HPDE6-E6E7 (cell line): ENCODE measurements around the gene SHE.
"Not testable (repeated sequence)": the region's sequence is repeated elsewhere in the genome, so short reads cannot be mapped to it uniquely, and the experiment has no call there.

Experiments used
- DNase-seq: peaks from one replicate; pipeline ENCODE4 v3.0.0; 2011; ENCODE audit warnings: missing footprints; ENCODE audit errors: extremely low spot score

The SHE gene

DNA sequence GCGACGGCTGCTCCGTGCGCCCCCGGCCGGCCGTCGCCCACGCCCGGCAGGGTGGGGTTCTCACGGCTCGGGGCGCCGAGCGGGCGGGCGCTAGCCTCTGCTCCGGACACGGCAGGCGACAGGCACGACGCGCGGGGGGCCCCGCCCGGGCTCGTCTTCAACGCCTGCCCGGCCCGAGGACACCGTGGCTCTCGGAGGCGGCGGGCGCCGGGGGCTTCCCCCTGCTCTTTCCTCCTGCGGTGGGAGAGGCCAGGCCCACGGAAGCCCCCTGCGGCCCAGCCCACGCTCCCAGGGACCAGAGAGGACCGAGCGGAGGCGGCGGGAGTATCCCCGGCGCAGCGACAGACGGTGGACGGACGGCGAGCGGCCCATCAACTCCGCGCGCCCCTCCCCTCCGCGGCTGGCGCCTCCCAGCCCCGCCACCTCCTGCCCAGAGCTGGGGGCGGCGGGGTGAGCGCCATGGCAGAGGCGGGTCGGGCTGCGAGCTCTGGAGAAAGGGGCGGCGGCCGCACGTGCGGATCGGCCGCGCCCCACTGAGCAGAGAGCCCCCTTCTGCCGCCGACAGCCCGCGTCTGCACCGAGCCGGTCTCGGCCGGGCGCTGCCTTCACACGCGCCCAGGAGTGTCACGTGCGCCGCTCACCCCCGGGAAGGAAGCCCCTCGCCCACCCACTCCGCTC is at the start of gene SHE, which contains the start of gene TDRD10:
TSS of gene SHE (minus strand) at position 347 of the 678 bp plus-strand sequence. CDS start 386 bp downstream, outside the sequence.
TSS of gene TDRD10 (plus strand) at position 154 of the 678 bp plus-strand sequence. CDS start 4,685 bp downstream, outside the sequence.
- no peak for DNase-seq

DNA sequence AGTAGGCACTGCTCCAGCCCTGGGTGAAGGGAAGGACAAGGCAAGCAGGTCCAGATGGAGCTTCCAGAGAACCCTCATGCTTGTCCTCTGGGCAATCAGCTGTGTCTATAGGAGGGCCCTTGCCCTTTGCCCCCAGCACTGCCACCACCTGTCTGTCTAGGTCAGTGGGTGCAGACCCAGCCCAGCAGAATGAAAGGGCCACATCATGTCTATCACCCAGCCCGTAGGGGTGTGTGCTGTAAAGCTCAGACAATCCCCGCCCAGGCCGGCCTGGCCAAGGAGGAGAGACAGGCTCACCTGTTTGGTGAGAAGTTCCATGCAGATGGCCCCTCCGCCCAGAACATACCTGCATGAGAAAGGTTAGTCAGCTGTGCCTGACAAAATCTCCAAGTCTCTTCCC is 49.3 kb upstream of the SHE start:
- DNase-seq, result no peak

- no peak for DNase-seq
Measured at GRCh38 chr1:154550657-154551056, 48.4 kb upstream of the SHE start.

- DNase-seq, result no peak
Measured at GRCh38 chr1:154550070-154550469, 47.9 kb upstream of the SHE start.

DNA sequence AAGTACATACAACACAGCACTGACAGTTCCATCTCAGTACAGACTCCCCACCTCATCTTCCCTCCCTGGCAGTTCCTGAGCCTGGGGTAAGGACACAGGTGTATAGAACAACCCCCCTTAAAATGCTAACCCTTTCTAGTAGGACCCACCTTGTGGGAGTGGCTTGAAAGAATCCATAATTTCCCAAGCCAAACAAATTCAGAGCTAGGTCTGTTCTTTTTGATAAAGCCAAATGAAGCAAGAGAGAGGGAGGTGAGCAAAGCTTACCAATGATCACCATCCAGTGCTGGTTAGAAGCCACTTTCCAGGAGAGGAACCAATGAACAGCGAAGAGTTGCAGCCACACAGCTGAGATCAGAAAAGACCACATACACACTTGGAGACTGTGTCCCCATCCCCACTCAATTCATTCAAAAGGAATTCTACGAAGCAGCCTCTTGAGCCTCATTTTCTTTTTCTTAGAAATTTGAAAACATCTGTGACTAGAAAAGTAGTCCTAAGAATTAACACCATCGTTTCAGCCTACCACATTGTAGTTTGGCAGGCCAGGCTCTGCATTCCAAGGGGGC is 47.1 kb upstream of the SHE start:
- DNase-seq, result no peak

DNA sequence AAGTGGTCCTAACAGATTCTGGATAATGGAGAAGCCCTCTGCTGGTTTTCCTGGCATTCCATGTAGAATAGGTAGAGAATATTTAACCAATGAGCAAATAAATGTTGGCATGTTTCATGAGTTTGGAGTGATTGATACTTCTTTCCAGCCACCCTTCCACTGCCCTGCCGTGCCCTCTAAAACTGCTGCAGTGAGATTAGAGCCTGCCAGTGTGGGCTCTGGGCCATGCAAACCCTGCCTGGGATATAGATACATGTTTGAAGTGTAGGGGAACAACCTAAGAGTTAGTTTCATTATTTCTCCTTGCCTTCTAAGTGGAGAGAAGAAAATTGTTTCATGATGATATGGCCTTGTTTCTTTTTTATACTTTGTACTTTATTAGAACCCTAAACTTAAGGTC is 45.8 kb upstream of the SHE start:
- no peak for DNase-seq

GRCh38 chr1:154547105-154547732 is 45.0 kb upstream of the SHE start:
- no peak for DNase-seq

GRCh38 chr1:154546264-154547063 is 44.3 kb upstream of the SHE start:
- DNase-seq, result peak; percentile 61

- no peak for DNase-seq
Measured at GRCh38 chr1:154541231-154541630, 39.0 kb upstream of the SHE start.

DNA sequence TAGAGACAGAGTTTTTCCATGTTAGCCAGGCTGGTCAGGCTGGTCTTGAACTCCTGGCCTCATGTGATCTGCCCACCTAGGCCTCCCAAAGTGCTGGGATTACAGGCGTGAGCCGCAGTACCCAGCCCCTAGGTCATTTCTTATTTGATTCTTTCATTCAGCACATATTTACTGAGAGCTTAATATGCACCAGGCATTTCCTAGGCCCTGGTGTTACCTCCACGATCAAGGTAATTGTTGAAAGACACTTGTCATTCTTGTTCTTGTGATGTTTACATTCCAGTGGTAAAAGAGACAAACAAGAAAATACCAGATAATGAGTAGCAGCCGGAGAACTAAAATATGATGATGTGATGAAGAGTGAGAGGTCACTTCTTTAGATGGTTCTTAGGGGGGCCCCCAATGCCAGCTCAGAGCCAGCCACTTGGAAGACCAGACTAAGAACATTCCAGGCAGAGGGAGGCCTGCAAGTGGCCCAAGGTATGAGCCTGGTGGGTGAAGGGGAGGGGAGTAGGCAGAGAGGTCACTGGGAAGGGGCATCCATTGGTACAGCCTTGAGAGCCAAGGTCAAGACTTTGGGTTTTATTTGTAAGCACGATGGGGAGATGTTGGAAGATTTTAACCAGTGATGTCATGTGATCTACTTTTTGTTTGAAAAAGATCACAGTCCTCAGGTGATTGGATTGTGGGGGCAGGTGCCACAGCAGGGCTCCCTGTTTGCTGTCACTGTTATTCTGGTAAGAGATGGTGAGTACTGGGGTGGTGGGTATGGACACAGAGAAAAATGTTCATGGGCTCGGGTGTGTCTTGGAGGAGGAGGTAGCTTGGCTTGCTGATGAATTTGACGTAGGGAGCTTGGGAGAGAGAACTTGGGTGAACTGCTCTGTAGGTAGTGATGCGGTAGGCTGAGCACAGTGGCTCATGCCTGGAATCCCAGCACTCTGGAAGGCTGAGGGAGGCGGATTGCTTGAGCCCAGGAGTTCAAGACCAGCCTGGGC is 37.6 kb upstream of the SHE start:
- DNase-seq, result no peak

- no peak for DNase-seq
Measured at GRCh38 chr1:154536570-154536969, 34.4 kb upstream of the SHE start.

GRCh38 chr1:154533952-154534844 is 32.0 kb upstream of the SHE start:
- peak; percentile 74 for DNase-seq

GRCh38 chr1:154531950-154532349 is 29.7 kb upstream of the SHE start:
- DNase-seq, result not testable (repeated sequence)

DNA sequence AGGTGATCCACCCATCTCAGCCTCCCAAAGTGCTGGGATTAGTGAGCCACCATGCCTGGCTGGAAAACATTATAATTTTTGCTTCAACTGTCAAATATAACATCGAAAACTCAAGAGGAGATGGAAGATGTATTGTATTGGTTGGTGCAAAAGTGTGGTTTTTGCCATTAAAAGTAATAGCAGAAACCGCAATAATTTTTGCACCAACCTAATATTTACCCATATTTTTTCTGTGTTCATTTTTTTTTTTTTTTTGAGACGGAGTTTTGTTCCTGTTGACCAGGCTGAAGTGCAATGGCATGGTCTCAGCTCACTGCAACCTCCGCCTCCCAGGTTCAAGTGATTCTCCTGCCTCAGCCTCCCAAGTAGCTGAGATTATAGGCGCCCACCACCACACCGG is 27.1 kb upstream of the SHE start:
- no peak for DNase-seq

DNA sequence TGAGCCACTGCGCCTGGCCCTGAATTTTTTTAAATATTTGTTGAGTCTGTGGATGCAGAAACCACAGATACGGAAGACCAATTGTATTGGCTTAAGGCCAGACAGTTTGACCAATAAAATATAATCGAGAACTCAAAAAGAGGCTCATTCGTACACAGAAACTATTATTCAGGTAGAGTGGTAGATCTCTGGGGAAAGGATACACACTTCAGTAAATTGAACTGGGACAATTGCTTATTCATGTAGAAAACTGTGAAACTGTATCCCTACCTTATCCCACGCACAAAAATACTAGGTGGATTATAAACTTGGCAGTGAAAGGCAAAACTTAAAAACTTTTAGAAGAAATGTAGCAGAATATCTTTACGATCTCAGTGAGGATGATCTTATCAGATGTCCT is 25.0 kb upstream of the SHE start:
- DNase-seq, result no peak

DNA sequence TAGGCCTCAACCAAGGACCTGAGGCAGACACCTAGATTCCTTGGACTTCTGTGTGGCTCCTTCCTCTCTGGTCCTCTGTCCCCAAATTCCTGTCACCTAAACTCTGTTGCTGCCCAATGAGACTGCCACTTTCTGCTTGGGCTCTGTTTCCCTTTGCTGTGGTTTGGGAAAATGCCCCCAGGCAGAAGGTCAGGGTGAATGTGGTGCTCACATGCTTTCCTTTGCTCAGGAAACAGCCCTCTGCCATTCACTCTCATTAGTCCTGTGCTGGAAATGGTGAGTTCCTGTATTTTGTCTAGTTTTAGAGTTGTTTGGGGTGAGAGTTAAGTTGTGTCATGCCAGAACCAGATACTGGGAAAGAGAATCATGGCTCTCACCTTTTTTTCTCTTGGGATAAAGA is 22.7 kb upstream of the SHE start:
- DNase-seq, result no peak

DNA sequence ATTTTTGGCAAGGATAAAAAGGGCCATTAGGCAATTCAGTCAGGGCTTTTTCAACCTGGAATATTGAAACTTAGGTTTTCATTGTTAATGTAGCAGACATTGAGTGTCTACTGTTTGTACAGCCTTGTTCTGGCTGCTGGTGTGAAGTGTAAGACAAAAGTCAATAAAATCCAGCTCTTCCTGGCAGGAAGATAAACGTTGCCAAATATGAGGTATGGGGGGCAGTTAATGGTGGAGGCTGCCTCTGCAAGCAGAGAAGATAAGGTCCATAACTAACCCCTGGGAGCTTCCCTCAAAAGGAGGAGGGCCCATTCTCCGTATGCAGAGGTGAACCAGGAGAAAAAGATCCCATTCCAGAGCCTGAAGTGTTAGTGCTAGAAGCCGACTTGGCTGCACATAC is 19.5 kb upstream of the SHE start:
- DNase-seq, result no peak

DNA sequence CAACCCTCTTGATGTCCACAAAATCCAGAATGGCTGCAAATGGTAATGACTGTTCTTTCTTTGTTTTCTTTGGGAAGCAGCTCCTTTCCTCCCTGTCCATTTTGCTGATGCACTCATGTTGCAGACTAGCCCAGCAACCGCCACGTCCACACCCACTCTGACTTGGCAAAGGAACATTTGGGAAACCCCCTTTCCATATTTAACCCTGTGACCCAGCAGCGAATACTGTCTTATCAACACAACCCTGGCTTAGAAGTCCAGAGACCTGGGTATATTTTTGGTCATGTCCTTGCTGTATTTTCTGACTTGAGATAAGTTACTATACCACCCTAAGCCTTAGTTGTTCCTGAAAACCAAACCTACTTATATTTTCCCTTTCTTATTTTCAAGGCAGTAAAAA is 18.1 kb upstream of the SHE start:
- no peak for DNase-seq

DNA sequence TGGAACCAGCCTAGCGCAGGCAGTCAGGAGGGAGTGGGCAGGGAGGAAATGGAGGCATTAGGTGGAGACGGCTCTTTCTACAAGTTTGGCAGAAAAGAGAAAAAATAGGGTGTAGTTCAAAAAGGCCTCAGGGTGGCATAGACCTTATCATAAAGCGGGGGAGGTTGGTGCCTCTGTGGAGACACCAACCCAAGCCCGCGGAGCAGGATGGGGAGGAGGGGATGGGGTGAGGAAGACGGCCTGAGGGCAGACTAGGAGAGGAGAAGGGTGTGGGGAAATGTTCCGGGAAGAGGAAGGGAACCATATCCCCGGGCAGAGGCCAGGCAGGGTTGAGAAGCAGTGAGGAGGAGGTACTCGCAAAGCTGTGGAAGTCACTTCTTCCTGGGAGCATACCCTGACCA is 17.4 kb upstream of the SHE start:
- no peak for DNase-seq

GRCh38 chr1:154517661-154518060 is 15.4 kb upstream of the SHE start:
- no peak for DNase-seq
